T-cell (primary cell): ENCODE results near the gene CDC42BPA. TPM values are rescaled to one million over a fixed set of nuclear protein-coding genes. Genes with fewer than 3 reads are reported as not detected.

Experiments used
- ATAC-seq, 4 experiments: fragments of 200-7000 bp in 3 of 4; fragments of 150-1000 bp in 1 of 4; cut with Tn5 transposase; replicated peaks in 1 of 4; 1 replicate in 3 of 4; 2 replicates in 1 of 4; pipeline ENCODE4 v1.10.0; 2021; ENCODE audit warnings: moderate library complexity in 3 of 4, mild to moderate bottlenecking in 2 of 4, moderate number of reproducible peaks in 1 of 4
- CTCF ChIA-PET, 2 donors: fragments of 300-600 bp; sonication (Branson Sonifier 250); formaldehyde crosslinking; loops; one replicate each; lab custom pipeline; 2022; ENCODE audit warnings: antibody characterized with exemption in 2 of 2; lab: Charles Lee
- POLR2A ChIA-PET, 2 donors: fragments of 300-600 bp; sonication (Branson Sonifier 250); formaldehyde crosslinking; loops; one replicate each; lab custom pipeline; 2022; ENCODE audit warnings: antibody characterized with exemption in 2 of 2; lab: Charles Lee
- DNase-seq, 35 experiments: peaks; one replicate each; pipeline versions ENCODE4 v3.0.0 to v3.0.0-alpha.2; 2013 to 2023
- H3K27ac ChIP-seq: one replicate; pipeline ENCODE4 v1.5.1; 2013; ENCODE audit warnings: low read length
- H3K27me3 ChIP-seq, 2 experiments: replicated peaks in 1 of 2; 1 replicate in 1 of 2; 2 replicates in 1 of 2; pipeline versions ENCODE4 v1.6.1 to v1.7.0; 2013; ENCODE audit warnings: low read length in 1 of 2, mixed read lengths in 1 of 2; ENCODE audit not compliant: control insufficient read depth in 2 of 2, insufficient read depth in 2 of 2; ENCODE audit errors: extremely low read depth in 1 of 2
- H3K36me3 ChIP-seq, 2 donors: 1 replicate in 1 of 2; 2 replicates in 1 of 2; pipeline versions ENCODE4 v1.6.1 to v1.7.0; 2013; ENCODE audit warnings: low read length in 1 of 2; ENCODE audit not compliant: control insufficient read depth in 2 of 2, insufficient read depth in 1 of 2; ENCODE audit errors: extremely low read depth in 1 of 2
- H3K4me1 ChIP-seq, 2 experiments: 1 replicate in 1 of 2; 2 replicates in 1 of 2; pipeline versions ENCODE4 v1.6.1 to v1.7.0; 2013; ENCODE audit warnings: low read length in 2 of 2, mixed read lengths in 1 of 2; ENCODE audit not compliant: insufficient read depth in 2 of 2, control insufficient read depth in 1 of 2; ENCODE audit errors: extremely low read depth in 1 of 2
- H3K4me3 ChIP-seq, 2 donors: 1 replicate in 1 of 2; 2 replicates in 1 of 2; pipeline versions ENCODE4 v1.5.1 to v1.7.0; 2013; ENCODE audit warnings: mild to moderate bottlenecking in 2 of 2, low read length in 1 of 2, moderate library complexity in 1 of 2; ENCODE audit not compliant: control insufficient read depth in 1 of 2; ENCODE audit errors: extremely low read depth in 1 of 2
- H3K9me3 ChIP-seq: 2 replicates; pipeline ENCODE4 v1.7.0; 2013
- H3K27ac Mint-ChIP-seq, 2 donors: one replicate each; pipeline ENCODE4 v1.8.0; 2020 to 2021; ENCODE audit warnings: mild to moderate bottlenecking in 2 of 2, mixed read lengths in 2 of 2
- H3K27me3 Mint-ChIP-seq, 2 donors: one replicate each; pipeline ENCODE4 v1.8.0; 2021 to 2022; ENCODE audit warnings: mixed read lengths in 2 of 2
- H3K36me3 Mint-ChIP-seq: one replicate; pipeline ENCODE4 v1.8.0; 2021; ENCODE audit warnings: mixed read lengths
- H3K4me1 Mint-ChIP-seq, 3 donors: one replicate each; pipeline ENCODE4 v1.8.0; 2020 to 2022; ENCODE audit warnings: mixed read lengths in 3 of 3, mild to moderate bottlenecking in 1 of 3
- H3K4me3 Mint-ChIP-seq, 3 donors: one replicate each; pipeline ENCODE4 v1.8.0; 2020 to 2022; ENCODE audit warnings: mild to moderate bottlenecking in 3 of 3, mixed read lengths in 3 of 3, moderate library complexity in 3 of 3
- H3K9me3 Mint-ChIP-seq, 3 donors: one replicate each; pipeline ENCODE4 v1.8.0; 2020 to 2022; ENCODE audit warnings: mixed read lengths in 3 of 3
- WGBS: methylation state at CpG from one replicate; pipeline ENCODE4 v1.1.5; 2013; ENCODE audit warnings: missing lambda C conversion rate; ENCODE audit not compliant: insufficient coverage; 5-methylcytosine and 5-hydroxymethylcytosine counted together
- total RNA-seq, 35 experiments: library from RNA in 6 of 35; stranded (reverse) in 6 of 35; fragments of 120-200 nt in 1 of 35; gene quantifications; one replicate each; pipeline versions ENCODE4 v1.2.1 to v1.2.4 and lab custom pipeline; 2013 to 2026

CDC42BPA gene
- total RNA-seq, 5 donors from 2014 or later (not counting 1 experiment from before 2014, with no cell fraction given): 0.33 to 1.6 (median 0.86) TPM

GRCh38 chr1:226975259-226976250 lies 342.7 kb downstream of the CDC42BPA start:
- H3K4me3 ChIP-seq: no peak overlapping the region
- ChIA-PET POLR2A (no interaction called here), CTCF (no interaction called here)
- peaks cover 0 to 5% (median 4%) of the 10 kb centered on the region in 3 donors for H3K9me3 Mint-ChIP-seq
- no peak overlapping the region for H3K27ac Mint-ChIP-seq
- no peak overlapping the region for H3K27ac ChIP-seq
- peaks cover 2 to 6% (median 3%) of the 10 kb centered on the region in 3 donors for H3K4me1 Mint-ChIP-seq
- H3K27me3 Mint-ChIP-seq: no peaks in the 10 kb centered on the region
- H3K36me3 Mint-ChIP-seq: peaks cover 17% of the 10 kb centered on the region
- peak in 1 of 35 experiments; percentile 4 for DNase-seq
- no peaks in the 10 kb centered on the region for H3K27me3 ChIP-seq
- WGBS: 98% methylated on average over 11 of the region's 32 CpGs
- H3K4me1 ChIP-seq: no peaks in the 10 kb centered on the region
- no peaks in the 10 kb centered on the region for H3K9me3 ChIP-seq
- no peak overlapping the region for H3K4me3 Mint-ChIP-seq
- H3K36me3 ChIP-seq: peaks cover 12 to 22% of the 10 kb centered on the region in 2 donors
- ATAC-seq: no peak

- Mint-ChIP-seq H3K36me3 (peaks cover 26% of the 10 kb centered on the region), H3K27ac (no peak overlapping the region), H3K4me3 (no peak overlapping the region), H3K9me3 (peaks cover 0 to 5% (median 4%) of the 10 kb centered on the region in 3 donors), H3K27me3 (no peaks in the 10 kb centered on the region), H3K4me1 (peaks cover 2 to 6% (median 3%) of the 10 kb centered on the region in 3 donors)
- H3K4me3 ChIP-seq: no peak overlapping the region
- ATAC-seq (no peak), DNase-seq (no peak)
- POLR2A ChIA-PET: no interaction called here
- no peaks in the 10 kb centered on the region for H3K9me3 ChIP-seq
- no peak overlapping the region for H3K27ac ChIP-seq
- H3K36me3 ChIP-seq: peaks cover 12 to 23% of the 10 kb centered on the region in 2 donors
- H3K27me3 ChIP-seq: no peaks in the 10 kb centered on the region
- H3K4me1 ChIP-seq: no peaks in the 10 kb centered on the region
- CTCF ChIA-PET: no interaction called here
- 90% methylated on average over 12 of the region's 14 CpGs for WGBS
Observed at GRCh38 chr1:226974544-226975258, 343.6 kb downstream of the CDC42BPA start.

- H3K4me3 ChIP-seq: no peak overlapping the region
- peaks cover 12 to 23% of the 10 kb centered on the region in 2 donors for H3K36me3 ChIP-seq
- Mint-ChIP-seq H3K4me1 (peaks cover 3 to 6% (median 4%) of the 10 kb centered on the region in 3 donors), H3K4me3 (no peak overlapping the region), H3K9me3 (peaks cover 0 to 8% (median 5%) of the 10 kb centered on the region in 3 donors), H3K27me3 (no peaks in the 10 kb centered on the region), H3K36me3 (peaks cover 33% of the 10 kb centered on the region), H3K27ac (no peak overlapping the region)
- ATAC-seq: no peak
- H3K27ac ChIP-seq: no peak overlapping the region
- POLR2A ChIA-PET: no interaction called here
- 82% methylated on average over 8 of the region's 11 CpGs for WGBS
- DNase-seq: no peak
- H3K4me1 ChIP-seq: no peaks in the 10 kb centered on the region
- H3K9me3 ChIP-seq: no peaks in the 10 kb centered on the region
- no peaks in the 10 kb centered on the region for H3K27me3 ChIP-seq
- CTCF ChIA-PET: no interaction called here
Observed at GRCh38 chr1:226973898-226974543, 344.3 kb downstream of the CDC42BPA start.

DNA sequence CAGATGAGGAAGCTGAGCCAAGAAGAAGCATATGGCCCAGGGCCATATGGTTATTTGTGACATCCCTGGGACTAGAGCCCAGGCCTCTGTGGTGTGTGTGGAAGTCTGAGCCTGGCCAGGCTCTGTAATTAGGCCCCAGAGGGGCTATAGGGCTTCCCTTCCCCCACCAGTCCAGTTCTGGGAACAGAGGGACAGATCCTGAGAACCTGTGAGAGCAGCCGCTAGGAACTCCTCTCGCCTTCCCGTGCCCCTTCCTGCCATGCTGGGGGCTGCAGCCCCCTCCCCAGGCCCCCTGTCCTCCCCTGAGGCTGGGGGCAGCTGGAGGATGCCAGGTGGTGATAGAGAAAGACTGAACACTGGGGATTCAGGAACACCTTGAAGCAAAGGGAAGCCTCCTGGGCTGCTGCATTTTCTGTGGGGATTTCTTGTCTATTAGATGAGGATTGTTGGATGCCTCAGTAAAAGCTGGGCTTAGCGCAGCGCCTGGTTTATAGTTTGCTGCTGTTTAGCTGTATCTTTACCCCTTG lies 344.9 kb downstream of the CDC42BPA start:
- Histone ChIP-seq H3K36me3 (peaks cover 12 to 23% of the 10 kb centered on the region in 2 donors), H3K27me3 (no peaks in the 10 kb centered on the region), H3K27ac (no peak overlapping the region), H3K4me3 (no peak overlapping the region), H3K9me3 (no peaks in the 10 kb centered on the region), H3K4me1 (no peaks in the 10 kb centered on the region)
- ChIA-PET CTCF (no interaction called here), POLR2A (no interaction called here)
- WGBS: no CpG with 5 or more reads among the region's 5 CpGs
- Mint-ChIP-seq H3K27ac (no peak overlapping the region), H3K4me3 (no peak overlapping the region), H3K27me3 (no peaks in the 10 kb centered on the region), H3K9me3 (peaks cover 0 to 8% (median 5%) of the 10 kb centered on the region in 3 donors), H3K36me3 (peaks cover 39% of the 10 kb centered on the region), H3K4me1 (peaks cover 3 to 6% (median 4%) of the 10 kb centered on the region in 3 donors)
- ATAC-seq (no peak), DNase-seq (no peak)

- DNase-seq: no peak
- no peaks in the 10 kb centered on the region for H3K27me3 ChIP-seq
- Mint-ChIP-seq H3K27me3 (no peaks in the 10 kb centered on the region), H3K4me3 (no peak overlapping the region), H3K4me1 (peaks cover 3 to 6% (median 4%) of the 10 kb centered on the region in 3 donors), H3K9me3 (peaks cover 0 to 8% (median 5%) of the 10 kb centered on the region in 3 donors), H3K36me3 (peaks cover 42% of the 10 kb centered on the region), H3K27ac (no peak overlapping the region)
- WGBS: 94% methylated on average over 6 of the region's 6 CpGs
- H3K27ac ChIP-seq: no peak overlapping the region
- no peak overlapping the region for H3K4me3 ChIP-seq
- no peaks in the 10 kb centered on the region for H3K9me3 ChIP-seq
- no peak for ATAC-seq
- CTCF ChIA-PET: no interaction called here
- H3K36me3 ChIP-seq: peaks cover 12 to 23% of the 10 kb centered on the region in 2 donors
- H3K4me1 ChIP-seq: no peaks in the 10 kb centered on the region
- POLR2A ChIA-PET: no interaction called here
Observed at GRCh38 chr1:226972931-226973330, 345.4 kb downstream of the CDC42BPA start.

DNA sequence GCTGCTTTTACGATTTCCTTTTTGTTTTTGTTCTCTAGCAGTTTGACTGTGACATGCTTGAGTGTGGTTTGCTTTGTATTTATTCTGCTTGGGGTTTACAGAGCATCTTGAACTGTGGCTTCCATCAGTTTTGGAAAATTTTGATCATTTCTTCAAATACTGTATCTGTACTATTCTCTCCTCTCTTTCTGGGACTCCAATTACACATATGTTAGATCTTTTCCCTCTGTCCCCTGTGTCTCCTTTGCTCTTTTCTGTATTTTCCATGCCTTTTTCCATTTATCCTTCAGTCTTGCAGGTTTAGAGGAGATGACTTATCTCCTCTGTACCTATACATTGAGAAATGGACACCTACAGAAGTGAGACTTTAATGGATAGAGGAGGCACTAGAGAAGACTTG lies 346.5 kb downstream of the CDC42BPA start:
- ATAC-seq (no peak), DNase-seq (no peak)
- no peak overlapping the region for H3K27ac Mint-ChIP-seq
- Histone ChIP-seq H3K27ac (no peak overlapping the region), H3K36me3 (peaks cover 8 to 16% of the 10 kb centered on the region in 2 donors), H3K4me3 (no peak overlapping the region), H3K27me3 (no peaks in the 10 kb centered on the region), H3K4me1 (no peaks in the 10 kb centered on the region), H3K9me3 (no peaks in the 10 kb centered on the region)
- WGBS: no CpG with 5 or more reads among the region's 1 CpG
- peaks cover 0 to 8% (median 5%) of the 10 kb centered on the region in 3 donors for H3K9me3 Mint-ChIP-seq
- ChIA-PET CTCF (no interaction called here), POLR2A (interaction anchor here in 1 of 2 donors (0.5 kb wide), 1 partner anchor 33 kb away, joined by 5 read pairs; no protein-coding TSS in a partner anchor)
- peaks cover 5 to 6% (median 6%) of the 10 kb centered on the region in 3 donors for H3K4me1 Mint-ChIP-seq
- H3K36me3 Mint-ChIP-seq: peaks cover 50% of the 10 kb centered on the region
- no peak overlapping the region for H3K4me3 Mint-ChIP-seq
- H3K27me3 Mint-ChIP-seq: no peaks in the 10 kb centered on the region
